ENCODE results near the gene TANGO6. TPM values are rescaled to one million over a fixed set of nuclear protein-coding genes. Genes with fewer than 3 reads are reported as not detected.

Gene TANGO6
- total RNA-seq, 5 donors from 2014 or later (not counting 1 experiment from before 2014, with no cell fraction given) = 25.2 to 35.2 (median 29.0) TPM

GRCh38 chr16:68969338-68969737 is 126.0 kb downstream of the TANGO6 start:
- Mint-ChIP-seq H3K36me3 (peaks cover 35% of the 10 kb centered on the region), H3K4me1 (no peaks in the 10 kb centered on the region), H3K27ac (no peak overlapping the region), H3K9me3 (no peaks in the 10 kb centered on the region), H3K27me3 (no peaks in the 10 kb centered on the region), H3K4me3 (no peak overlapping the region)
- CTCF ChIA-PET = interaction anchor here in 1 of 2 donors (0.6 kb wide), 1 partner anchor 15 kb away, joined by 3 read pairs; no protein-coding TSS in a partner anchor
- DNase-seq = no peak
- Histone ChIP-seq H3K9me3 (no peaks in the 10 kb centered on the region), H3K36me3 (ENCODE audit: control insufficient read depth in 2 of 2, extremely low read depth in 1 of 2, insufficient read depth in 1 of 2, low read length in 1 of 2) (peaks cover 0 to 20% of the 10 kb centered on the region in 2 donors), H3K4me1 (ENCODE audit: control insufficient read depth in 1 of 2, extremely low read depth in 1 of 2, insufficient read depth in 2 of 2, low read length in 2 of 2) (no peaks in the 10 kb centered on the region), H3K27me3 (replicated peaks in 1 of 2; ENCODE audit: control insufficient read depth in 2 of 2, extremely low read depth in 1 of 2, insufficient read depth in 2 of 2, low read length in 1 of 2) (no peaks in the 10 kb centered on the region), H3K4me3 (ENCODE audit: control insufficient read depth in 1 of 2, extremely low read depth in 1 of 2, low read length in 1 of 2) (no peak overlapping the region), H3K27ac (ENCODE audit: low read length) (no peak overlapping the region)
- WGBS (ENCODE audit: insufficient coverage) = 100% methylated on average over 1 of the region's 2 CpGs
- ATAC-seq (replicated peaks in 1 of 4) = no peak
- POLR2A ChIA-PET = no interaction called here

- WGBS (ENCODE audit: insufficient coverage) = no CpG with 5 or more reads among the region's 4 CpGs
- H3K27ac Mint-ChIP-seq = no peak overlapping the region
- ChIA-PET CTCF (interaction anchor here in 1 of 2 donors (0.6 kb wide), 1 partner anchor 44 kb away, joined by 3 read pairs; no protein-coding TSS in a partner anchor), POLR2A (no interaction called here)
- H3K9me3 ChIP-seq = no peaks in the 10 kb centered on the region
- peaks cover 9 to 41% of the 10 kb centered on the region in 2 donors for H3K36me3 ChIP-seq (ENCODE audit: control insufficient read depth in 2 of 2, extremely low read depth in 1 of 2, insufficient read depth in 1 of 2, low read length in 1 of 2)
- DNase-seq (no peak), ATAC-seq (replicated peaks in 1 of 4) (no peak)
- no peaks in the 10 kb centered on the region for H3K9me3 Mint-ChIP-seq
- no peak overlapping the region for H3K27ac ChIP-seq (ENCODE audit: low read length)
- no peaks in the 10 kb centered on the region for H3K4me1 ChIP-seq (ENCODE audit: control insufficient read depth in 1 of 2, extremely low read depth in 1 of 2, insufficient read depth in 2 of 2, low read length in 2 of 2)
- peaks cover 56% of the 10 kb centered on the region for H3K36me3 Mint-ChIP-seq
- no peaks in the 10 kb centered on the region for H3K27me3 ChIP-seq (replicated peaks in 1 of 2; ENCODE audit: control insufficient read depth in 2 of 2, extremely low read depth in 1 of 2, insufficient read depth in 2 of 2, low read length in 1 of 2)
- no peak overlapping the region for H3K4me3 ChIP-seq (ENCODE audit: control insufficient read depth in 1 of 2, extremely low read depth in 1 of 2, low read length in 1 of 2)
- H3K27me3 Mint-ChIP-seq = no peaks in the 10 kb centered on the region
- no peak overlapping the region for H3K4me3 Mint-ChIP-seq
- no peaks in the 10 kb centered on the region for H3K4me1 Mint-ChIP-seq
These were observed 128.7 kb downstream of the TANGO6 start for GRCh38 chr16:68972013-68972412.

GRCh38 chr16:68972720-68973119 is 129.4 kb downstream of the TANGO6 start:
- Mint-ChIP-seq H3K36me3 (peaks cover 53% of the 10 kb centered on the region), H3K27me3 (no peaks in the 10 kb centered on the region), H3K27ac (peak overlapping the region in 1 of 2 donors; percentile 42), H3K9me3 (no peaks in the 10 kb centered on the region), H3K4me1 (no peaks in the 10 kb centered on the region), H3K4me3 (no peak overlapping the region)
- Histone ChIP-seq H3K4me3 (ENCODE audit: control insufficient read depth in 1 of 2, extremely low read depth in 1 of 2, low read length in 1 of 2) (no peak overlapping the region), H3K36me3 (ENCODE audit: control insufficient read depth in 2 of 2, extremely low read depth in 1 of 2, insufficient read depth in 1 of 2, low read length in 1 of 2) (peaks cover 9 to 44% of the 10 kb centered on the region in 2 donors), H3K9me3 (no peaks in the 10 kb centered on the region), H3K27ac (ENCODE audit: low read length) (no peak overlapping the region), H3K4me1 (ENCODE audit: control insufficient read depth in 1 of 2, extremely low read depth in 1 of 2, insufficient read depth in 2 of 2, low read length in 2 of 2) (no peaks in the 10 kb centered on the region), H3K27me3 (replicated peaks in 1 of 2; ENCODE audit: control insufficient read depth in 2 of 2, extremely low read depth in 1 of 2, insufficient read depth in 2 of 2, low read length in 1 of 2) (no peaks in the 10 kb centered on the region)
- no peak for DNase-seq
- no peak for ATAC-seq (replicated peaks in 1 of 4)
- ChIA-PET CTCF (no interaction called here), POLR2A (no interaction called here)
- 89% methylated on average over 3 of the region's 4 CpGs for WGBS (ENCODE audit: insufficient coverage)

- H3K4me3 Mint-ChIP-seq = no peak overlapping the region
- no peaks in the 10 kb centered on the region for H3K4me1 Mint-ChIP-seq
- no peak overlapping the region for H3K27ac ChIP-seq (ENCODE audit: low read length)
- no peak overlapping the region for H3K4me3 ChIP-seq (ENCODE audit: control insufficient read depth in 1 of 2, extremely low read depth in 1 of 2, low read length in 1 of 2)
- peaks cover 60% of the 10 kb centered on the region for H3K36me3 Mint-ChIP-seq
- H3K27me3 Mint-ChIP-seq = no peaks in the 10 kb centered on the region
- no peaks in the 10 kb centered on the region for H3K4me1 ChIP-seq (ENCODE audit: control insufficient read depth in 1 of 2, extremely low read depth in 1 of 2, insufficient read depth in 2 of 2, low read length in 2 of 2)
- H3K9me3 ChIP-seq = no peaks in the 10 kb centered on the region
- WGBS (ENCODE audit: insufficient coverage) = 94% methylated on average over 5 of the region's 7 CpGs
- peaks cover 9 to 50% of the 10 kb centered on the region in 2 donors for H3K36me3 ChIP-seq (ENCODE audit: control insufficient read depth in 2 of 2, extremely low read depth in 1 of 2, insufficient read depth in 1 of 2, low read length in 1 of 2)
- ChIA-PET CTCF (no interaction called here), POLR2A (no interaction called here)
- ATAC-seq (replicated peaks in 1 of 4) (no peak), DNase-seq (no peak)
- no peak overlapping the region for H3K27ac Mint-ChIP-seq
- no peaks in the 10 kb centered on the region for H3K9me3 Mint-ChIP-seq
- H3K27me3 ChIP-seq (replicated peaks in 1 of 2; ENCODE audit: control insufficient read depth in 2 of 2, extremely low read depth in 1 of 2, insufficient read depth in 2 of 2, low read length in 1 of 2) = no peaks in the 10 kb centered on the region
These were observed 130.3 kb downstream of the TANGO6 start for GRCh38 chr16:68973611-68974120.

- peaks cover 56% of the 10 kb centered on the region for H3K36me3 Mint-ChIP-seq
- no peaks in the 10 kb centered on the region for H3K9me3 Mint-ChIP-seq
- no peaks in the 10 kb centered on the region for H3K4me1 Mint-ChIP-seq
- H3K27me3 Mint-ChIP-seq = no peaks in the 10 kb centered on the region
- no peaks in the 10 kb centered on the region for H3K9me3 ChIP-seq
- H3K36me3 ChIP-seq (ENCODE audit: control insufficient read depth in 2 of 2, extremely low read depth in 1 of 2, insufficient read depth in 1 of 2, low read length in 1 of 2) = peaks cover 15 to 46% of the 10 kb centered on the region in 2 donors
- no peak for DNase-seq
- CTCF ChIA-PET = no interaction called here
- POLR2A ChIA-PET = no interaction called here
- ATAC-seq (replicated peaks in 1 of 4) = no peak
- no peak overlapping the region for H3K27ac ChIP-seq (ENCODE audit: low read length)
- H3K27me3 ChIP-seq (replicated peaks in 1 of 2; ENCODE audit: control insufficient read depth in 2 of 2, extremely low read depth in 1 of 2, insufficient read depth in 2 of 2, low read length in 1 of 2) = no peaks in the 10 kb centered on the region
- H3K4me3 ChIP-seq (ENCODE audit: control insufficient read depth in 1 of 2, extremely low read depth in 1 of 2, low read length in 1 of 2) = no peak overlapping the region
- no CpG with 5 or more reads among the region's 2 CpGs for WGBS (ENCODE audit: insufficient coverage)
- H3K4me1 ChIP-seq (ENCODE audit: control insufficient read depth in 1 of 2, extremely low read depth in 1 of 2, insufficient read depth in 2 of 2, low read length in 2 of 2) = no peaks in the 10 kb centered on the region
- no peak overlapping the region for H3K4me3 Mint-ChIP-seq
- no peak overlapping the region for H3K27ac Mint-ChIP-seq
These were observed 135.1 kb downstream of the TANGO6 start for GRCh38 chr16:68978303-68978954.

GRCh38 chr16:68980695-68981315 is 137.5 kb downstream of the TANGO6 start:
- H3K9me3 ChIP-seq = no peaks in the 10 kb centered on the region
- Mint-ChIP-seq H3K4me3 (no peak overlapping the region), H3K4me1 (no peaks in the 10 kb centered on the region), H3K27ac (no peak overlapping the region), H3K9me3 (no peaks in the 10 kb centered on the region), H3K27me3 (no peaks in the 10 kb centered on the region), H3K36me3 (peaks cover 38% of the 10 kb centered on the region)
- no peak for DNase-seq
- H3K4me3 ChIP-seq (ENCODE audit: control insufficient read depth in 1 of 2, extremely low read depth in 1 of 2, low read length in 1 of 2) = no peak overlapping the region
- H3K36me3 ChIP-seq (ENCODE audit: control insufficient read depth in 2 of 2, extremely low read depth in 1 of 2, insufficient read depth in 1 of 2, low read length in 1 of 2) = peaks cover 7 to 22% of the 10 kb centered on the region in 2 donors
- H3K4me1 ChIP-seq (ENCODE audit: control insufficient read depth in 1 of 2, extremely low read depth in 1 of 2, insufficient read depth in 2 of 2, low read length in 2 of 2) = no peaks in the 10 kb centered on the region
- ATAC-seq (replicated peaks in 1 of 4) = no peak
- WGBS (ENCODE audit: insufficient coverage) = 100% methylated on average over 9 of the region's 15 CpGs
- H3K27ac ChIP-seq (ENCODE audit: low read length) = no peak overlapping the region
- POLR2A ChIA-PET = no interaction called here
- H3K27me3 ChIP-seq (replicated peaks in 1 of 2; ENCODE audit: control insufficient read depth in 2 of 2, extremely low read depth in 1 of 2, insufficient read depth in 2 of 2, low read length in 1 of 2) = no peaks in the 10 kb centered on the region
- CTCF ChIA-PET = no interaction called here
